Measurements from ENCODE around the gene MAPK8IP1. TPM values are rescaled to one million over a fixed set of nuclear protein-coding genes. Genes with fewer than 3 reads are reported as not detected.

MAPK8IP1 gene
- total RNA-seq, 1 donor: 8.0 TPM

GRCh38 chr11:45847911-45848316, 37.5 kb upstream of the MAPK8IP1 start:
- Histone ChIP-seq H3K79me2 (ENCODE audit: insufficient read depth, low read length) (peaks cover 52% of the 10 kb centered on the region), H3K4me2 (ENCODE audit: insufficient read depth, low read length) (peak overlapping the region; percentile 92), H3K4me3 (ENCODE audit: insufficient read depth, low read length) (peak overlapping the region; percentile 96), H3K27me3 (ENCODE audit: insufficient read depth, low read length) (no peaks in the 10 kb centered on the region), H3K4me1 (ENCODE audit: insufficient read depth, low read length) (peaks cover 27% of the 10 kb centered on the region), H3K9me3 (ENCODE audit: low read depth, low read length) (no peaks in the 10 kb centered on the region), H4K20me1 (ENCODE audit: insufficient read depth, low read length) (peaks cover 35% of the 10 kb centered on the region), H2AFZ (ENCODE audit: low read length) (peak overlapping the region; percentile 90), H3K36me3 (ENCODE audit: insufficient read depth, low read length) (no peaks in the 10 kb centered on the region), H3K27ac (ENCODE audit: low read depth, low read length) (peak overlapping the region; percentile 98)
- DNase-seq (ENCODE audit: insufficient read length, low spot score, missing footprints): peak; percentile 82
- TF ChIP-seq, protein P1, sequence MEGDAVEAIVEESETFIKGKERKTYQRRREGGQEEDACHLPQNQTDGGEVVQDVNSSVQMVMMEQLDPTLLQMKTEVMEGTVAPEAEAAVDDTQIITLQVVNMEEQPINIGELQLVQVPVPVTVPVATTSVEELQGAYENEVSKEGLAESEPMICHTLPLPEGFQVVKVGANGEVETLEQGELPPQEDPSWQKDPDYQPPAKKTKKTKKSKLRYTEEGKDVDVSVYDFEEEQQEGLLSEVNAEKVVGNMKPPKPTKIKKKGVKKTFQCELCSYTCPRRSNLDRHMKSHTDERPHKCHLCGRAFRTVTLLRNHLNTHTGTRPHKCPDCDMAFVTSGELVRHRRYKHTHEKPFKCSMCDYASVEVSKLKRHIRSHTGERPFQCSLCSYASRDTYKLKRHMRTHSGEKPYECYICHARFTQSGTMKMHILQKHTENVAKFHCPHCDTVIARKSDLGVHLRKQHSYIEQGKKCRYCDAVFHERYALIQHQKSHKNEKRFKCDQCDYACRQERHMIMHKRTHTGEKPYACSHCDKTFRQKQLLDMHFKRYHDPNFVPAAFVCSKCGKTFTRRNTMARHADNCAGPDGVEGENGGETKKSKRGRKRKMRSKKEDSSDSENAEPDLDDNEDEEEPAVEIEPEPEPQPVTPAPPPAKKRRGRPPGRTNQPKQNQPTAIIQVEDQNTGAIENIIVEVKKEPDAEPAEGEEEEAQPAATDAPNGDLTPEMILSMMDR (IDR thresholded peaks at IDR 0.05; ENCODE audit: extremely low read depth, low read depth, low read length): no peak

GRCh38 chr11:45848654-45849081, 36.8 kb upstream of the MAPK8IP1 start:
- DNase-seq (ENCODE audit: insufficient read length, low spot score, missing footprints): no peak
- peak overlapping the region; percentile 96 for H3K4me3 ChIP-seq (ENCODE audit: insufficient read depth, low read length)
- H3K36me3 ChIP-seq (ENCODE audit: insufficient read depth, low read length): no peaks in the 10 kb centered on the region
- no peaks in the 10 kb centered on the region for H3K9me3 ChIP-seq (ENCODE audit: low read depth, low read length)
- peak overlapping the region; percentile 92 for H3K4me2 ChIP-seq (ENCODE audit: insufficient read depth, low read length)
- TF ChIP-seq, protein P1 (IDR thresholded peaks at IDR 0.05; ENCODE audit: extremely low read depth, low read depth, low read length): no peak
- H3K27ac ChIP-seq (ENCODE audit: low read depth, low read length): peak overlapping the region; percentile 98
- peaks cover 60% of the 10 kb centered on the region for H3K79me2 ChIP-seq (ENCODE audit: insufficient read depth, low read length)
- no peaks in the 10 kb centered on the region for H3K27me3 ChIP-seq (ENCODE audit: insufficient read depth, low read length)
- H3K4me1 ChIP-seq (ENCODE audit: insufficient read depth, low read length): peaks cover 24% of the 10 kb centered on the region
- peaks cover 42% of the 10 kb centered on the region for H4K20me1 ChIP-seq (ENCODE audit: insufficient read depth, low read length)
- H2AFZ ChIP-seq (ENCODE audit: low read length): no peak overlapping the region

DNA sequence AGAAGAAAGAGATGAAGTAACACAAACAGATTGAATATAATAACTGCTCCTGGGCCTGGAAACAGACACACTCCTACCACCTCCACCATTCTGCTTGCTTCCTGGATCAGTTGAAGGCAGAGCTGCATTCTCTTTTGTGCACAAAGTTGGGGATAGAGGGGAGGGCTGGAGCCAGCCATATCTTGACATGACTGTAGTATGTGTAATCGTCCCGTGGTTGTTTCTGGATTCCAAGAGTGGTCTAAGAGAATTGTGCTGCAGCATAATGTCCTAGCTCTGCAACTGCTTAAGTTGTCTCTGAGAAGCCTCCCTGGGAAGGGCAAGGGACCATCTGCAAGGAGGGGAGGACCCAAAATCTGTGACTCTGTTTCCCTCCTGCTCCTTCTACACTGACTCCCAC, 35.0 kb upstream of the MAPK8IP1 start:
- no peaks in the 10 kb centered on the region for H3K36me3 ChIP-seq (ENCODE audit: insufficient read depth, low read length)
- DNase-seq (ENCODE audit: insufficient read length, low spot score, missing footprints): peak; percentile 84
- H3K79me2 ChIP-seq (ENCODE audit: insufficient read depth, low read length): peaks cover 75% of the 10 kb centered on the region
- no peak overlapping the region for H3K4me3 ChIP-seq (ENCODE audit: insufficient read depth, low read length)
- H3K27me3 ChIP-seq (ENCODE audit: insufficient read depth, low read length): no peaks in the 10 kb centered on the region
- peaks cover 45% of the 10 kb centered on the region for H4K20me1 ChIP-seq (ENCODE audit: insufficient read depth, low read length)
- no peak overlapping the region for H3K4me2 ChIP-seq (ENCODE audit: insufficient read depth, low read length)
- H2AFZ ChIP-seq (ENCODE audit: low read length): no peak overlapping the region
- H3K4me1 ChIP-seq (ENCODE audit: insufficient read depth, low read length): peaks cover 24% of the 10 kb centered on the region
- TF ChIP-seq, protein P1 (IDR thresholded peaks at IDR 0.05; ENCODE audit: extremely low read depth, low read depth, low read length): no peak
- H3K9me3 ChIP-seq (ENCODE audit: low read depth, low read length): no peaks in the 10 kb centered on the region
- peak overlapping the region; percentile 4 for H3K27ac ChIP-seq (ENCODE audit: low read depth, low read length)

DNA sequence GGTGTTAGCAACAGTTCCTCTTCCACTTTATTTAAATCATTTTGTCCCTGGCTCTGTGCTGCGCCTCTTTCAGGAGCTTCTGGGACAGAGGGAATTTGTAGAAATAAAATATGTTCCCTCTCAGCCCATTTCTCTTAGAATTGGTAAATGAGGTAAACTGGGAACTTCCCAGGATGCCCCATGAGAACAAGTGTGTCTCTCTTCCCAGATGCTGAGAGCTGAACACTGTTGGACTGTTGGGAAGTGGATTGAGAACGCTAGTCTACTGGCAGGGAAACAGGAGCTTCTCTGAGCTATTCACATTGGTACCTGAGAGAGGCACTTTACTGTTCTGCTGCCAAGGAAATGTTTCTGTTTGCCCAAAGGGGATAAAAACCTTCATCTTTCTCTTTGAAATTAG, 34.2 kb upstream of the MAPK8IP1 start:
- Histone ChIP-seq H3K4me2 (ENCODE audit: insufficient read depth, low read length) (no peak overlapping the region), H4K20me1 (ENCODE audit: insufficient read depth, low read length) (peaks cover 45% of the 10 kb centered on the region), H2AFZ (ENCODE audit: low read length) (no peak overlapping the region), H3K27ac (ENCODE audit: low read depth, low read length) (no peak overlapping the region), H3K36me3 (ENCODE audit: insufficient read depth, low read length) (no peaks in the 10 kb centered on the region), H3K4me1 (ENCODE audit: insufficient read depth, low read length) (peaks cover 24% of the 10 kb centered on the region), H3K9me3 (ENCODE audit: low read depth, low read length) (no peaks in the 10 kb centered on the region), H3K27me3 (ENCODE audit: insufficient read depth, low read length) (no peaks in the 10 kb centered on the region), H3K79me2 (ENCODE audit: insufficient read depth, low read length) (peaks cover 80% of the 10 kb centered on the region), H3K4me3 (ENCODE audit: insufficient read depth, low read length) (no peak overlapping the region)
- TF ChIP-seq, protein P1 (IDR thresholded peaks at IDR 0.05; ENCODE audit: extremely low read depth, low read depth, low read length): no peak
- no peak for DNase-seq (ENCODE audit: insufficient read length, low spot score, missing footprints)
